H9 (cell line): ENCODE data around the gene NKAIN2. TPM values are rescaled to one million over a fixed set of nuclear protein-coding genes. Genes with fewer than 3 reads are reported as not detected.

Experiments
- DNase-seq: peaks from one replicate; pipeline ENCODE4 v3.0.0-alpha.2; 2017
- H2AFZ ChIP-seq: one replicate; pipeline ENCODE4 v1.6.1; 2013; ENCODE audit warnings: mild to moderate bottlenecking, low read length, control low read depth, moderate library complexity
- H2AK5ac ChIP-seq: 2 replicates; pipeline ENCODE4 v1.6.1; 2013; ENCODE audit warnings: low read length, control low read depth, mixed read lengths; ENCODE audit not compliant: insufficient read length
- H2BK120ac ChIP-seq: one replicate; pipeline ENCODE4 v1.6.1; 2013; ENCODE audit warnings: low read depth, mild to moderate bottlenecking, low read length, control low read depth, inconsistent platforms; ENCODE audit not compliant: poor library complexity, severe bottlenecking
- H2BK12ac ChIP-seq: 2 replicates; pipeline ENCODE4 v1.6.1; 2013; ENCODE audit warnings: low read length, control low read depth, mixed read lengths, low read depth; ENCODE audit not compliant: insufficient read length
- H2BK15ac ChIP-seq: 2 replicates; pipeline ENCODE4 v1.6.1; 2013; ENCODE audit warnings: low read depth, low read length, control low read depth
- H2BK20ac ChIP-seq: one replicate; pipeline ENCODE4 v1.6.1; 2013; ENCODE audit warnings: low read depth, mild to moderate bottlenecking, low read length, control low read depth, inconsistent platforms; ENCODE audit not compliant: poor library complexity, severe bottlenecking
- H2BK5ac ChIP-seq: 2 replicates; pipeline ENCODE4 v1.6.1; 2013; ENCODE audit warnings: low read length, control low read depth, mixed read lengths; ENCODE audit not compliant: insufficient read length
- H3K14ac ChIP-seq: 2 replicates; pipeline ENCODE4 v1.6.1; 2013; ENCODE audit warnings: low read length, control low read depth; ENCODE audit not compliant: insufficient read depth
- H3K18ac ChIP-seq: 2 replicates; pipeline ENCODE4 v1.6.1; 2013; ENCODE audit warnings: low read depth, mild to moderate bottlenecking, mixed read lengths, low read length, control low read depth; ENCODE audit not compliant: insufficient read length
- H3K23ac ChIP-seq: 2 replicates; pipeline ENCODE4 v1.6.1; 2013; ENCODE audit warnings: low read length, control low read depth, mixed read lengths, low read depth; ENCODE audit not compliant: insufficient read length
- H3K23me2 ChIP-seq: 2 replicates; pipeline ENCODE4 v1.6.1; 2013; ENCODE audit warnings: low read depth, mild to moderate bottlenecking, mixed read lengths, low read length, control low read depth; ENCODE audit not compliant: insufficient read length, poor library complexity, severe bottlenecking
- H3K27ac ChIP-seq: 2 replicates; pipeline ENCODE4 v1.5.1; 2013; ENCODE audit warnings: low read length, control low read depth, mixed read lengths, low read depth; ENCODE audit not compliant: insufficient read length
- H3K27me3 ChIP-seq: 2 replicates; pipeline ENCODE4 v1.6.1; 2013; ENCODE audit warnings: low read length, control low read depth, inconsistent platforms; ENCODE audit not compliant: insufficient read depth
- H3K4ac ChIP-seq: 2 replicates; pipeline ENCODE4 v1.6.1; 2013; ENCODE audit warnings: low read depth, mild to moderate bottlenecking, control low read depth, inconsistent platforms, low read length, moderate library complexity
- H3K4me1 ChIP-seq: 2 replicates; pipeline ENCODE4 v1.6.1; 2013; ENCODE audit warnings: low read length, control low read depth, inconsistent platforms; ENCODE audit not compliant: insufficient read depth
- H3K4me2 ChIP-seq: 2 replicates; pipeline ENCODE4 v1.6.1; 2013; ENCODE audit warnings: low read length, control low read depth, mixed read lengths; ENCODE audit not compliant: insufficient read length, insufficient read depth
- H3K56ac ChIP-seq: 2 replicates; pipeline ENCODE4 v1.6.1; 2013; ENCODE audit warnings: low read depth, mild to moderate bottlenecking, mixed read lengths, low read length, control low read depth; ENCODE audit not compliant: insufficient read length
- H3K79me1 ChIP-seq: 2 replicates; pipeline ENCODE4 v1.6.1; 2013; ENCODE audit warnings: low read depth, mild to moderate bottlenecking, moderate library complexity, low read length, control low read depth, inconsistent platforms; ENCODE audit not compliant: insufficient read depth, poor library complexity, severe bottlenecking
- H3K79me2 ChIP-seq: 2 replicates; pipeline ENCODE4 v1.6.1; 2013; ENCODE audit warnings: low read length, control low read depth, inconsistent platforms; ENCODE audit not compliant: insufficient read depth
- H3K9ac ChIP-seq: 2 replicates; pipeline ENCODE4 v1.6.1; 2013; ENCODE audit warnings: low read length, control low read depth, mixed read lengths; ENCODE audit not compliant: insufficient read length; ENCODE audit errors: extremely low read depth
- H3K9me3 ChIP-seq: one replicate; pipeline ENCODE4 v1.6.1; 2013; ENCODE audit warnings: low read depth, low read length, inconsistent platforms; ENCODE audit not compliant: control insufficient read depth
- H3T11ph ChIP-seq: one replicate; pipeline ENCODE4 v1.6.1; 2013; ENCODE audit warnings: mild to moderate bottlenecking, low read length, control low read depth, inconsistent platforms
- H4K20me1 ChIP-seq: one replicate; pipeline ENCODE4 v1.6.1; 2013; ENCODE audit not compliant: control insufficient read depth, insufficient read length, insufficient read depth
- H4K5ac ChIP-seq: 2 replicates; pipeline ENCODE4 v1.6.1; 2013; ENCODE audit warnings: low read depth, mild to moderate bottlenecking, mixed read lengths, low read length, control low read depth; ENCODE audit not compliant: insufficient read length
- H4K8ac ChIP-seq: replicated peaks from 2 replicates; pipeline ENCODE4 v1.6.1; 2013; ENCODE audit warnings: low read length, control low read depth, mixed read lengths, low read depth; ENCODE audit not compliant: insufficient read length
- H4K91ac ChIP-seq: 2 replicates; pipeline ENCODE4 v1.6.1; 2013; ENCODE audit warnings: low read depth, mild to moderate bottlenecking, moderate library complexity, mixed read lengths, low read length, control low read depth; ENCODE audit not compliant: insufficient read length
- H3K27ac Mint-ChIP-seq, 3 experiments: 2 replicates in 2 of 3; 3 replicates in 1 of 3; pipeline ENCODE4 v1.8.0; 2020 to 2021; ENCODE audit warnings: mixed read lengths in 3 of 3, mild to moderate bottlenecking in 1 of 3, moderate library complexity in 1 of 3
- H3K27me3 Mint-ChIP-seq: 2 replicates; pipeline ENCODE4 v1.8.0; 2021; ENCODE audit warnings: low read depth, mild to moderate bottlenecking, moderate library complexity, mixed read lengths
- H3K36me3 Mint-ChIP-seq, 3 experiments: 2 replicates in 2 of 3; 3 replicates in 1 of 3; pipeline ENCODE4 v1.8.0; 2020 to 2021; ENCODE audit warnings: low read depth in 3 of 3, mixed read lengths in 3 of 3; ENCODE audit not compliant: insufficient read depth in 1 of 3
- H3K4me1 Mint-ChIP-seq, 2 experiments: 2 replicates each; pipeline ENCODE4 v1.8.0; 2020; ENCODE audit warnings: mixed read lengths in 2 of 2
- H3K4me3 Mint-ChIP-seq, 2 experiments: 2 replicates in 1 of 2; 3 replicates in 1 of 2; pipeline ENCODE4 v1.8.0; 2020 to 2021; ENCODE audit warnings: mild to moderate bottlenecking in 2 of 2, mixed read lengths in 2 of 2, moderate library complexity in 1 of 2
- H3K9me3 Mint-ChIP-seq, 2 experiments: 2 replicates in 1 of 2; 3 replicates in 1 of 2; pipeline ENCODE4 v1.8.0; 2020; ENCODE audit warnings: mild to moderate bottlenecking in 2 of 2, mixed read lengths in 2 of 2, moderate library complexity in 1 of 2
- WGBS: extraction: QIAGEN DNeasy Blood & Tissue Kit; methylation state at CpG from one replicate; pipeline ENCODE4 v1.1.7; 2013; ENCODE audit warnings: missing lambda C conversion rate, low lambda C conversion rate, mixed read lengths; ENCODE audit not compliant: insufficient read length; ENCODE audit errors: extremely low coverage; 5-methylcytosine and 5-hydroxymethylcytosine counted together
- total RNA-seq: library from RNA; stranded (reverse); gene quantifications from 2 replicates; pipeline ENCODE4 v1.2.1, GENCODE V29; 2021
- TF ChIP-seq, protein P1 (sequence below): fragments of 200-600 bp; sonication (generic); conservative IDR thresholded peaks from 3 replicates; pipeline ENCODE4 v1.8.0; 2021; ENCODE audit warnings: antibody characterized with exemption, mild to moderate bottlenecking

The NKAIN2 gene
- total RNA-seq, 1 experiment from 2014 or later: 0.17 TPM

DNA sequence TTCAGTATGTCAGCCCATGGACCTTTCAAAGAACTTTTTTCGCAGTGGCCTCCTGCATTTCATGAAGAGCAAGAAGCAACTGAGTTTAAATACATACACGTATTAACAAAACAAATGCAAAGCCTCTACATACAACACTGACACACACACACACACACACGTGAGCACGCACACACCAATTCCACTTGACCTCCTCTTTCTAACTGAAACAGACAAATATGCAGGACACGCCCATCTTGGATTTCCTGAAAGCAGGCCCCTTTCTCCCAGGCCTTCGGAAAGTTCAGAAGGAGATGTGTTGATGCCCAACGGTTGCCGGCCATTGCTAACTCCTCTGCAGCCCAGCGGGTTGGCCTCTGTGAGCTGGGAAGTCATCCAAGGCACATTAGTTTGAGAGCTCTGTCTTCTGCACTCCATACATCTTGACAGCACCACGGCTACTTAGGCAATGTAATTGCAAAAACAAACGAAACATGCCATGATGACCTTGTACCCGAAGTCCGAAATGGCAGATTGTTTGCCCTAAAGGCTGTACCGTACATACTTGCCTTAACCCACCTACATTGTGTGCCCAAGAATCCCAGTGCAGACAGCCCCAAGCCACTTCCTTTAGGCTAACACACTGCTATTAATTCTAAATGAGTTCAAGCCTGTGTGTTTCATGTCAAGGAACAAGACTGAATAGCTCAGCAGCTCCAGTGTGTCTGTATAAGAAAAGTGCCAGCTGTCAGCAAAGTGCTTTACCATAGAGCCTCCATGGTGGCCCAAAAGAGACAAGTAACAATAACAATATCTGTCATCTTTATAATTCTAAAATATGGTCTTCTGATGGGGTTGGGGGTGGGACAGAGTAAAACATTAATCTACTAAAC is 1019.8 kb downstream of the NKAIN2 start:
- Histone ChIP-seq H3K79me1 (no peaks in the 10 kb centered on the region), H4K20me1 (no peaks in the 10 kb centered on the region), H3K79me2 (no peaks in the 10 kb centered on the region), H2BK12ac (no peak overlapping the region), H3K9ac (no peak overlapping the region), H3K27ac (no peak overlapping the region), H3K18ac (no peak overlapping the region), H2BK5ac (no peak overlapping the region), H3K9me3 (no peaks in the 10 kb centered on the region), H4K91ac (no peak overlapping the region), H3K27me3 (no peaks in the 10 kb centered on the region), H3K14ac (no peak overlapping the region; the same call in 1 of the 2 replicates), H3K23ac (no peak overlapping the region), H2BK120ac (no peak overlapping the region), H3K4me2 (no peak overlapping the region), H2AFZ (no peak overlapping the region), H3K56ac (no peak overlapping the region), H3T11ph (no peak overlapping the region), H3K23me2 (no peaks in the 10 kb centered on the region), H2BK15ac (no peak overlapping the region), H4K8ac (no peak overlapping the region), H2BK20ac (no peak overlapping the region), H2AK5ac (no peak overlapping the region), H4K5ac (no peak overlapping the region), H3K4ac (no peak overlapping the region), H3K4me1 (no peaks in the 10 kb centered on the region)
- WGBS: no CpG with 5 or more reads among the region's 14 CpGs
- Mint-ChIP-seq H3K4me3 (no peak overlapping the region), H3K36me3 (no peaks in the 10 kb centered on the region), H3K4me1 (no peaks in the 10 kb centered on the region; a peak in 1 of 4 replicates), H3K27me3 (no peaks in the 10 kb centered on the region; the same call in 1 of the 2 replicates), H3K27ac (no peak overlapping the region; a peak in 1 of 7 replicates), H3K9me3 (no peaks in the 10 kb centered on the region; a peak in 1 of 5 replicates)
- no peak for DNase-seq
- TF ChIP-seq, protein P1, sequence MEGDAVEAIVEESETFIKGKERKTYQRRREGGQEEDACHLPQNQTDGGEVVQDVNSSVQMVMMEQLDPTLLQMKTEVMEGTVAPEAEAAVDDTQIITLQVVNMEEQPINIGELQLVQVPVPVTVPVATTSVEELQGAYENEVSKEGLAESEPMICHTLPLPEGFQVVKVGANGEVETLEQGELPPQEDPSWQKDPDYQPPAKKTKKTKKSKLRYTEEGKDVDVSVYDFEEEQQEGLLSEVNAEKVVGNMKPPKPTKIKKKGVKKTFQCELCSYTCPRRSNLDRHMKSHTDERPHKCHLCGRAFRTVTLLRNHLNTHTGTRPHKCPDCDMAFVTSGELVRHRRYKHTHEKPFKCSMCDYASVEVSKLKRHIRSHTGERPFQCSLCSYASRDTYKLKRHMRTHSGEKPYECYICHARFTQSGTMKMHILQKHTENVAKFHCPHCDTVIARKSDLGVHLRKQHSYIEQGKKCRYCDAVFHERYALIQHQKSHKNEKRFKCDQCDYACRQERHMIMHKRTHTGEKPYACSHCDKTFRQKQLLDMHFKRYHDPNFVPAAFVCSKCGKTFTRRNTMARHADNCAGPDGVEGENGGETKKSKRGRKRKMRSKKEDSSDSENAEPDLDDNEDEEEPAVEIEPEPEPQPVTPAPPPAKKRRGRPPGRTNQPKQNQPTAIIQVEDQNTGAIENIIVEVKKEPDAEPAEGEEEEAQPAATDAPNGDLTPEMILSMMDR: no peak
